Measurements from ENCODE around the gene CD164.
"Not testable (repeated sequence)": the region's sequence is repeated elsewhere in the genome, so short reads cannot be mapped to it uniquely, and the experiment has no call there.

Gene CD164

GRCh38 chr6:109342911-109343310 is 39.4 kb downstream of the CD164 start:
- no peak for DNase-seq (ENCODE audit: low read depth)

- DNase-seq (ENCODE audit: low read depth) = no peak
Measured at GRCh38 chr6:109342506-109342905, 39.8 kb downstream of the CD164 start.

- no peak for DNase-seq (ENCODE audit: low read depth)
Measured at GRCh38 chr6:109340811-109341210, 41.5 kb downstream of the CD164 start.

- no peak for DNase-seq (ENCODE audit: low read depth)
Measured at GRCh38 chr6:109339906-109340678, 42.2 kb downstream of the CD164 start.

GRCh38 chr6:109336221-109336961 is 45.9 kb downstream of the CD164 start:
- DNase-seq (ENCODE audit: low read depth) = peak; percentile 22

- not testable (repeated sequence) for DNase-seq (ENCODE audit: low read depth)
Measured at GRCh38 chr6:109333870-109334269, 48.4 kb downstream of the CD164 start.

- DNase-seq (ENCODE audit: low read depth) = no peak
Measured at GRCh38 chr6:109332748-109333147, 49.5 kb downstream of the CD164 start.

GRCh38 chr6:109331081-109331480 is 51.2 kb downstream of the CD164 start:
- no peak for DNase-seq (ENCODE audit: low read depth)

DNA sequence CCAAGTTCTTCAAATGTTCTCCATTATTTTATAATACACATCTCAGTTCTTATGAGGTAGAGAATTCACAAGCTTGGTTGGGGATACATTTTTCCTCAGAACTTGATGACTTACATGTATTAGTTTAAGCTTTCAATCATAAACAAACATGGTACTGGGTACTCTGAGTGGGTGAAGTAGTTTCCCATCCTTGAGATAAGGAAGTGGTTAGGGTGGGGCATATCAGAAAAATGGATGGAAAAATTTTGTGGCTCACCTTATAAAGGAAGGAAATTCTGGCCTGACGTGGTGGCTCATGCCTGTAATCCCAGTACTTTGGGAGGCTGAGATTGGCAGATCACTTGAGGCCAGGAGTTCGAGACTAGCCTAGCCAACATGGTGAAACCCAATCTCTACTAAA is 52.0 kb downstream of the CD164 start:
- DNase-seq (ENCODE audit: low read depth) = no peak

GRCh38 chr6:109328629-109329028 is 53.6 kb downstream of the CD164 start:
- no peak for DNase-seq (ENCODE audit: low read depth)

DNA sequence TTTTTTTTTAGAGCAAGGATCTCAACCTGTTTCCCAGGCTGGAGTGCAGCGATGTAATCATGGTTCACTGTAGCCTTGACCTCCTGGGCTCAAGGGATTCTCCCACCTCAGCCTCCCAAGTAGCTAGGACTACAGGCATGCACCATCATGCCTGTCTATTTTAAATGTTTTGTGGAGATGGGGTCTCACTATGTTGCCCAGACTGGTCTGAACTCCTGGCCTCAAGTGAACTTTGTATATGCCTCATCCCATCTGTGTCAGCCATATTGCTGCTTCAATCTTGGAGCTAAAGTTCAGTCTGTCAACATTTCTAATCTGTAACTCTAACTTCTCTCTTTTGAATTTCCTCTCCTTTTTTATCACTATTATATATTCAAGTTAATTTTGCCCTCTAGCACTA is 54.3 kb downstream of the CD164 start:
- DNase-seq (ENCODE audit: low read depth) = no peak

- no peak for DNase-seq (ENCODE audit: low read depth)
Measured at GRCh38 chr6:109327491-109327890, 54.8 kb downstream of the CD164 start.

DNA sequence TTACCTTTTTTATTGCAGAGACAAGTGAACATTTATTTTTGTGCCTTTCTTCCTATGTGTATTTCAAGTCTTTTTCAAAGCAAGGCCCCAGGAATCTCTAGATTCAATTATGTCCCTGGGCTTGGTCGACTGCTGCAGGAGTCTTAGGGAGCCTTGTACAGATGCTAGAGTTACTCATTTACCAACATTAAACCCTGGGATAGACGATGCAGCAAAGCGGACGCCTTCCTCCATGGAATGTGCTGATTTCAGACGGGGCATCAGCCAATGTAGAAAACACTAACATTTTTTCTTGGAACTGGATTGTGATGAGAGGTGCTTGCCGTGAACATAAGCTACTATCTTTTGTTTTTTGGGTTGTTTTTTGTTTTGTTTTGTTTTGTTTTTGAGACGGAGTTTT is 55.9 kb downstream of the CD164 start:
- no peak for DNase-seq (ENCODE audit: low read depth)

GRCh38 chr6:109325400-109325801 is 56.9 kb downstream of the CD164 start:
- DNase-seq (ENCODE audit: low read depth) = no peak

DNA sequence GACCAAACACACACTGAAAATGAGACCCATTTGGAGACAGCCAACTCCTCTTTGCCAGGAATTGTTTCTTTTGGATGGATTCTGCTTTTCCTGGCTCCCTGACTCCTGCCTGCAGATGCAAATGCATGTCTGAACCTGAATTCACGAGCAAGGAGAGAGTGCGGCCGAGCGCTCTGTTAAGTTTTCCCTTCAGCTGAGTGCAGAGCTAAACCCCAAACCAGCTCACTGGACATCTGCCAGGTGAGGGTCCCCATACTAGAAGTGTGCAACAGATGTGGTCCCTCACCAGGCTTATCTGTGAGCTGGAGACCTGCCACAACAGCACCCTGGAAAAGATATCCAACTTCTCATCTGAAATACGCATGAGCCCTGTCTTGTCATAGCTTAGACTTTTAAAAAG is 59.0 kb downstream of the CD164 start:
- DNase-seq (ENCODE audit: low read depth) = no peak

- no peak for DNase-seq (ENCODE audit: low read depth)
Measured at GRCh38 chr6:109322825-109323224, 59.4 kb downstream of the CD164 start.

DNA sequence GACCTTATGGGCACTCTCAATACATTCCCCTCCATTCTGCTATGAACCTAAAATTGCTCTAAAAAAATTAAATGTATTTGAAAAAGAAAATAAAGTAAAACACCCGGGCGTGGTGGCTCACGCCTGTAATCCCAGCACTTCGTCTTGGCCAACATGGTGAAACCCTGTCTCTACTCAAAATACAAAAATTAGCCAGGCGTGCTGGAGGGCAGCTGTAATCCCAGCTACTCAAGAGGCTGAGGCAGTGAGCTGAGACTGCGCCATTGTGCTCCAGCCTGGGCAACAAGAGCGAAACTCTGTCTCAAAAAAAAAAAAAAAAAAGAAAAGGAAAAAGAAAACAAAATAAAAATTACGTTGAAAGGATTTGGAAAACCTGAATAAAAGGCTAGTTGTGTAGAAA is 60.5 kb downstream of the CD164 start:
- DNase-seq (ENCODE audit: low read depth) = no peak

GRCh38 chr6:109320072-109320471 is 62.2 kb downstream of the CD164 start:
- DNase-seq (ENCODE audit: low read depth) = no peak

GRCh38 chr6:109318328-109318876 is 63.9 kb downstream of the CD164 start:
- DNase-seq (ENCODE audit: low read depth) = no peak

DNA sequence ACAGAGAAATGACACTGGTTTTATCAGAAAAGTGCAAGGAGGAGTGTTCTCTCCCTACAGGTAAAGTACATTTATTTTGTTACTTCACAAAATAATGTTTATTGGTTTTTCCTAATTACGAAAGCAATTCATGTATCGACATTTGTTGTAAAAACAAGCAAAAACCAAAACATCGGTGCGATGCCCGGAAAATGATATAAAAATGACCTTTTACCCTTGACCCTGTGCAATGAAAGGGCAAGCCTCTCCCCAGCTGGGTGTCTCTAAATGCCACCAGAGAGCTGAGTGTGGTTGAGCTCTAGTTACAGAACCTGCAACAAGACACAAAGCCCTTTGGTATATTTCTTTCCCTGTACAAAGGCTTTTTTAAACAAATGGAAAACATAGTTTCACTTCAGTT is 65.4 kb downstream of the CD164 start:
- no peak for DNase-seq (ENCODE audit: low read depth)

Measured in amniotic epithelial cell (primary cell).